HG03066 (cell line): ENCODE results near the gene KRTAP12-3.
"Not testable (repeated sequence)": the region's sequence is repeated elsewhere in the genome, so short reads cannot be mapped to it uniquely, and the experiment has no call there.

Experiments used
- ATAC-seq: cut with Tn5 transposase; IDR thresholded peaks from one replicate; pipeline ENCODE4 v1.9.1; 2021; ENCODE audit warnings: low read depth; ENCODE audit not compliant: unreplicated experiment

The KRTAP12-3 gene

GRCh38 chr21:44626673-44627143, 31.0 kb upstream of the KRTAP12-3 start, which contains the start of gene KRTAP10-9:
KRTAP10-9 (plus strand) TSS chr21:44627093; CDS start chr21:44627172, 79 bp downstream.
- ATAC-seq: no peak

- not testable (repeated sequence) for ATAC-seq
Measured at GRCh38 chr21:44627181-44627822, 30.4 kb upstream of the KRTAP12-3 start.

- ATAC-seq: not testable (repeated sequence)
Measured at GRCh38 chr21:44627831-44628233, 29.9 kb upstream of the KRTAP12-3 start.

- no peak for ATAC-seq
Measured at GRCh38 chr21:44628707-44629391, 28.9 kb upstream of the KRTAP12-3 start.

GRCh38 chr21:44630440-44630839, 27.3 kb upstream of the KRTAP12-3 start:
- ATAC-seq: no peak

- no peak for ATAC-seq
Measured at GRCh38 chr21:44632067-44632466, 25.7 kb upstream of the KRTAP12-3 start.

GRCh38 chr21:44636209-44637017, 21.3 kb upstream of the KRTAP12-3 start:
- no peak for ATAC-seq

- ATAC-seq: no peak
Measured at GRCh38 chr21:44637018-44637850, 20.5 kb upstream of the KRTAP12-3 start, which contains the start of gene KRTAP10-10. KRTAP10-10 (plus strand) TSS chr21:44637356; CDS start chr21:44637418, 62 bp downstream.

GRCh38 chr21:44637851-44638348, 19.8 kb upstream of the KRTAP12-3 start:
- not testable (repeated sequence) for ATAC-seq

- ATAC-seq: not testable (repeated sequence)
Measured at GRCh38 chr21:44638506-44639330, 19.0 kb upstream of the KRTAP12-3 start.

GRCh38 chr21:44639331-44639655, 18.4 kb upstream of the KRTAP12-3 start:
- no peak for ATAC-seq

- no peak for ATAC-seq
Measured at GRCh38 chr21:44640761-44641160, 17.0 kb upstream of the KRTAP12-3 start.

GRCh38 chr21:44643741-44644310, 13.9 kb upstream of the KRTAP12-3 start:
- no peak for ATAC-seq

- no peak for ATAC-seq
Measured at GRCh38 chr21:44644878-44645277, 12.9 kb upstream of the KRTAP12-3 start.

- not testable (repeated sequence) for ATAC-seq
Measured at GRCh38 chr21:44646366-44647221, 11.1 kb upstream of the KRTAP12-3 start, which contains the start of gene KRTAP10-11. KRTAP10-11 (plus strand) TSS chr21:44646414; CDS start chr21:44646459, 45 bp downstream.

GRCh38 chr21:44647222-44647552, 10.5 kb upstream of the KRTAP12-3 start:
- no peak for ATAC-seq

- no peak for ATAC-seq
Measured at GRCh38 chr21:44648557-44649311, 9.0 kb upstream of the KRTAP12-3 start.
